DMS79 treated with DMSO at 0.1 percent for 48 hours (cell line): ENCODE results near the gene ODR4.
"Not testable (repeated sequence)": the region's sequence is repeated elsewhere in the genome, so short reads cannot be mapped to it uniquely, and the experiment has no call there.

Experiments used
- DNase-seq: peaks from one replicate; lab custom pipeline; 2025; lab: John Stamatoyannopoulos, UW

Gene ODR4

DNA sequence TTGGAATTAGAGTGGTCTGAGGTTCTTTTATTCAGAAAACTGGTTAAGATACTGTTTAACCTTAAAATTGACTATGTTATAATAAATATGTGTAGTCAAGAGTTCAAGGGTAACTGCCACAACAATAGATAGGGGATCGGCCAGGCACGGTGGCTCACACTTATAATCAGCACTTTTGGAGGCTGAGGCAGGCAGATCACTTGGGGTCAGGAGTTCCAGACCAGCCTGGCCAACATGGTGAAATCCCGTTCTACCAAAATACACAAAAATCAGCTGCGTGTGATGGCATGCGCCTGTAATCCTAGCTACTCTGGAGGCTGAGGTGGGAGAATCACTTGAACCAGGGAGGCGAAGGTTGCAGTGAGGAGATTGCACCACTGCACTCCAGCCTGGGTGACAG lies 45.8 kb downstream of the ODR4 start:
- no peak for DNase-seq

DNA sequence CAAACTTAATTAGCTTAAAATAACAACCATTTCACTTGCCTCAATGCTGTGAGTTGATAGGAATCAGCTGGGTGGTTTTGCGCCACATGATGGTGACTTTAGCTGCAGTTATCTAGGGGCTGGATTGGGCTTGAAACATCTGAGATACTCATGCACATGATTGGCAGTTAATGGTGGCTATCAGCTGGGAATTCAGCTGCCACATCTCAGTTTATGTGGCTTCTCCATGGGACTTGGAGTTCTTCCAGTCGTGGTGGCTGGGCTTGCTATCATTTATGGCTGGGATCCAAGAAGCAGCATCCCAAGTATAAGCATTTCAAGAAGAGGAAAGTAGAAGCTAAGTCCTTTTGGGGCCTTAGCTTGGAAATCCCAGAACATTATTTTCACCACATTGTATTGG lies 48.9 kb downstream of the ODR4 start:
- DNase-seq: no peak

DNA sequence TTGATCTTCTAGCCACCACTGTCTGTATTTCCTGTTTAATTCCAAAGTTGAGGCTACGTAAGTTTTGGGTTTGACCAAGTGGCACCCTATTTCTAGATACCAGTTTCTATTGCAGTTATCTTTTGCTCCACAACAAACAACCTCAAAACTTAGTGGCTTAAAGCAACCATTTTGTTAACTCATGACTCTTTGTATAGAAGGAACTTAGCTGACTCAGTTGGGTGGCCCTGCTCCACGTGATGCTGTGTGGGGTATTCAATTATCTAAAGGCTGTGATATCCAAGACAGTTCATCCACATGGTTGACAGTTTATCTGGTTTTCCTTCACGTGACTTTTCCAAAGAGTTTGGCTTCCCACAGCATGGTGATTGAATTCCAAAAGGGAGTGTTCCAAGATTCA lies 50.5 kb downstream of the ODR4 start:
- DNase-seq: no peak

DNA sequence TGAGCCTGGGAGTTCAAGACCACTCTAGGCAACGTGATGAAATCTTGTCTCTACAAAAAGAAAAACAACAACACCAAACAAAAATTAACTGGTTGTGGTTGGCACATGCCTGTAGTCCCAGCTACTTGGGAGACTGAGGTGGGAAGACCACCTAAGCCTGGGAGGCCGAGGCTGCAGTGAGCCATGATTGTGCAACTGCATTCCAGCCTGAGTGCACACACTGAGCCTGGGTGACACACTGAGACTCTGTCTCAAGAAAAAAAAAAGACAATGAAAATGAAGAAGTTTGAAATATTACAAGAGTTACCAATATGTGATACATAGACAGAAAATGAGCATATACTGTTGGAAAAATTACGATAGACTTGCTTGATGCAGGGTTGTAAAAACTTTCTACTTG lies 53.4 kb downstream of the ODR4 start:
- no peak for DNase-seq

GRCh38 chr1:186435336-186435735 lies 59.7 kb downstream of the ODR4 start:
- DNase-seq: no peak

GRCh38 chr1:186438567-186438966 lies 62.9 kb downstream of the ODR4 start:
- no peak for DNase-seq

DNA sequence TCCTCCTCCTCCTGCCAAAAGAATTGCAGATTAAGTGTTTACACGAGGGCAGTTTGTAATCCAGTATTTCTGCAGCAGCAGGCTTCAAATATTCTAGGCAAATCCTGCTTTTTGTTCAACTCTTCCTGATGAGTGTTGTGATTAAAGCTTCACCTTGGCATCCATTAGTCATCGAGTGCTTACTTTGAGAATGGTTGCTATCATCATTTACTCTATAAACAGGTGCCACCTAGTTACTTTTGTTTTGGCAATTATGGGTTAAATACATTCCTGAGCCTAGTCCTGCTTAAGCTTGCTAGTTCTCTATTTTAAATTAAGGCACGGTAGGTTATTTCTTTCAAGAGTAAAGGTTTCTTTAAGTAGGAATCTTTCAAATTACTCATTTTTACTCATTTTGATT lies 64.9 kb downstream of the ODR4 start:
- no peak for DNase-seq

DNA sequence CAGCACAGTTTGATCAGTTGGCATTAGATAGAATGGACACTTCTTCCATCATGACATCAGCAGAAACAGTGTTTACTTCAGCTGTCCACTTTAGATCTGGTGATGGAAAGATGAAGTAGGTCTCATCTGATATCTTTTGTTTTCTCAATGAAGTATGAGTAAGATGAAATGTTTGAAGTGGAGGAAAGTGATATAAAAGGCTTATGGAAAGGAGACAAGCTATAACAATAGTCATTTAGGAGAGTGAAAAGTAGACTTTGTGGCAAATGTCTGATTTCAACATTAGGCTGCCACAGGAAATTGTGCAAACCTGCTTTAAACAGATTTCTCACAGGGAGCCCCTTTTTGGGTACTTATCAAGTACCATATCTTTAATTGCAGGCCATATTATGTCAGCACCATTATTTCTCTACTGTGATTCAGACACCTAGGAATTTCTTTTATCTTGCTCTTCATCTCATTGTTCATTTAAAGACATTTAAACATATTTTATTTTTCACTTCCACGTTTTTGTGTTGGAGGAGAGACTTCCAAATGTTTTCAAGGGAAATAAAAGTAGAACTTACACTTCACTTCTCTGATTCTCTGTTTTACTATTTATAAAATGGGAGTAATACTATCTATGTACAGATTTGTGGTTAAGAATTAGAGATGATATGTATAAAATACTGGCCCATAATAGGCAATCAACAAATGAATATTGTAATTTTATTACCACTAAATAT lies 67.2 kb downstream of the ODR4 start:
- no peak for DNase-seq

DNA sequence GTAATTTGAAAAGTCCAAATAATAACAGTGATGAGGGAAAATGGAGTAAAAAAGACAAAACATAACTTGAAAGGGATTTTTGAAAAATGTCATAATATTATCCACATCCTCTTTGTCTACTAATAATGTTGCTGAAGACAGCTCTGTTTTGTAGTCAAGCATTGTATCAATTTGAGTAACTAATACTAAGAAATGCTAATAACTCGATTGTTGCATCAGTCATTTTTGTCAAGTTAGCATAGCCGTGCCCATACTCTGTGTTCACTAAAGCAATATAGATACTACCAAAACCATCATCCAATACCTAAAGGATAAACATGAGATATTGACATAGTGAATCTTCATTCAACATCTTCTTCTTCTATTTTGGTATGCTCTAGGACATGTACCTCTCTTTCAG lies 68.0 kb downstream of the ODR4 start:
- no peak for DNase-seq

DNA sequence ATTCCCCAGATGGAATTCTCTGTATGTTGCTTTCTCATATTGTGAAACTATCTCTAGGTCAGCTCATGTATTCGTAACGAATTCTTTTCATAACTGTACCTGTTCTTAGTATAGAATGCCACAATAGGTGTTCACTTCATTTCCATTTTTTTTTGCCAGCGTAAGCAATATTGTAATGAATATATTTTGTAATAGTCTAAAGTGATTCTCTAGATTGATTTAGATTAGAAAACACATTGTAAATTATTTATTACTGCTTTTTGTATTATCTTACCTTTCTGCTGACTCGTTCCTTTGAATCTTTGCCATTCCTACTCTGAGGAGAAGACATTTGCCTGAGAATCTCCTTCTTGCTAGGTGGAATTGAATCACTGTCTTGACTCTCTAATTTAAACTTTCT lies 70.5 kb downstream of the ODR4 start:
- DNase-seq: no peak

DNA sequence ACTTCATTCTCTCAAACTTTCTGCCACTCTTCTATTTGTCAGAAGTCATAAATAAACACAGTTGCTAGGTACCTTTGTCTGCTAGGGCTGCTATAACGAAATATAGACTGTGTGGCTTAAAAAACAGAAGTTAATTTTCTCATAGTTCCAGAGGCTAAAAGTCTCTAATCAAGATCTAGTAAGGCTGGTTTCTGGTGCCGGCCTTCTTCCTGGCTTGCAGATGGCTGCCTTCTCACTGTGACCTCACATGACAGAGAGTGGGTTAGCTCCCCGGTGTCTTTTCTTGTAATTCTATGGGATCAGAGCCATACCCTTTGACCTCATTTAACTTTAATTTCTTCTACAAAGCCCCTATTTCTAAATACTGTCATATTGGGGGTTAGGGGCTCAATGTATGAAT lies 79.3 kb downstream of the ODR4 start:
- no peak for DNase-seq

DNA sequence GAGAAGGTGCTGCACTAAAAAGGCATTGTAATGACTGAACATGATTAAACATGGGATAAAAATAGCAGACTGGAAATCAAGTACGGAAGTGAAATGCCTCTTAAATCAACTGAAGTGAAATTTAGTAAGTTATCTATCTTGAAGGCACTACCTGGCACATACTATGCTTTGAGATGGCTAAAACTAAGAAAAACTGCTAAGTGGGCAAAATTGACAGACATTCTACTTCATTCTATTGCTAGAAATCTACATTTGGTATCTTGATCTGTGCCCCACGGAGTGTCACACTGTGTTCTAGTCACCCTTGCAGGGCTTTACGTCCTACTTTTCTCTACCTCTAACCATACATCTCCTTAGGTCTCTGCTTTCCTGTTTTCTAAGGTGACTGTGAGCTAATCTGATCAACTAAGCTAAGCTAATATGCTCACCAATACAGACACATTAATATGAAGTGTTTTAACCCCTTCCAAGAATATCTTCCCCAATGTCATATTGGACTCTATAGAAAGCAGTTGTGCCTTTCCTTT lies 81.2 kb downstream of the ODR4 start:
- no peak for DNase-seq

DNA sequence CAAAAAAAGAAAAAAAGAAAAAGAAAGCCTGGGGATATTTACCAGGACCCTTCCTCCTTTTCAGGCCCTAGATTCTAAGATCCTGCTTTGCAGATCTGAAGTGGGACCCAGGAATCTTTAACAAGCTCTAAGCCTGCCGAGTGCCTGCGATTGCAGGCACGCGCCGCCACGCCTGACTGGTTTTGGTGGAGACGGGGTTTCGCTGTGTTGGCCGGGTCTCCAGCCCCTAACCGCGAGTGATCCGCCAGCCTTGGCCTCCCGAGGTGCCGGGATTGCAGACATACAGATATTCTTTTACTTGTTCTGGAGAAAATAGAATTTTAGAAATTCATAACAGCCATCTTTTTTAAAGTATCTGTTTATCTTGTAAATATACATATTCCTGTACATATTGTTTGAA lies 83.5 kb downstream of the ODR4 start:
- not testable (repeated sequence) for DNase-seq

DNA sequence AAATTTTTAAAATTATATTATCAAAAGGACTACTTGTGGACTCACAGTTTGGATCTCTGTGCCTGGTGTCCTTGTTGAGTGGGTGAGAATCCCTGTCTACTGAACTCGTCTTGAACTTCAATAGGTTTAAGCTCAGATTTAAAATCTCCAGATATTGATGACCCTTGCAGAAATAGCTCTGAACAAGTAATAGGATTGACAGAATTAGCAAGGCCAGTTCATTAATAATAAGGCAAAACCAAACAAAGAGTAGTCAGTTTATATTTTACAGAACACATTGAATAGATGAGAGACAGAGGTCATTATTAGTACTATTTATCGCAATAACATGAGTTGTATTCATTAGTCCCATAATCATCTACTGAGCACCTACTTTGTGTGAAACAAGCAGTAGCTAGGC lies 85.4 kb downstream of the ODR4 start, which contains the start of gene PDC:
Gene PDC, minus strand, starts transcription at position 101 of the 400 bp plus-strand sequence. CDS start 11,655 bp downstream, outside the sequence.
- DNase-seq: no peak

DNA sequence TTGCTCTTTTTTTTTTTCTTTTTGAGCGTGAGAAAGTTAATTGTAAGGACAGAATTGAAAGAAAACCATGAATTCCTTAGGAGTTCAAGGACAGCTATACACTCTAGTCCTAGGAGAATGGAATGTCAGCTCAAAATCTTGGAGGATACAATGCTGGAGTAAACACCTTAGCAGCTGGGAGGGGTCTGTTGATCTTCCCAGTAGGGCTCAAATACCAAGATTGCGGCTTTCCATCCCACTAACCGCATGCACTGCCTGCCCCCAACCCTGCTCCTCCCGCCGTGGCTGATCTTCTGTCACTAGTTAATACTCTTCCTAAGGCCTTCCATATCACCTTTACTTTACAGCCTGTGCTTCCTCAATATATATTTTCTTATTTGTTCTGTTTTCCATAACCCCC lies 87.9 kb downstream of the ODR4 start:
- no peak for DNase-seq

DNA sequence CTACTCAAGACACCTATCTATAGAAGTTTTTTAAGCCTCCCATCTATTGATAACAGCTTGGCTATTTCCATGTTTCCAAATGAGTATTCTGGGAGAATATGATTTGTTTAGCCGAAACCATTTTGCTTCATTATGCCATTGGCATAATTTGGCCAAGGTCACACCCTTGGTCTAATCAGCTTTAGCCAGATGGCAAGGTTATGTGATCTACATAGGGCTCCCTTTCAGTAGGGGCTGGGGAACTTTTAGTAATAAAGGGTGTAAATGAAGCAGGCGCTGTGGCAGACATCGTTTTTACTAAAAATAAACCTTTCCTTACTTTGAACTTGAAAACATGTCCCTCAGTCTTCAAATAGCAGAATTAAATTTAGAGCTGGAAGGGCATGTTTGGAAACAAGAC lies 88.3 kb downstream of the ODR4 start:
- no peak for DNase-seq

DNA sequence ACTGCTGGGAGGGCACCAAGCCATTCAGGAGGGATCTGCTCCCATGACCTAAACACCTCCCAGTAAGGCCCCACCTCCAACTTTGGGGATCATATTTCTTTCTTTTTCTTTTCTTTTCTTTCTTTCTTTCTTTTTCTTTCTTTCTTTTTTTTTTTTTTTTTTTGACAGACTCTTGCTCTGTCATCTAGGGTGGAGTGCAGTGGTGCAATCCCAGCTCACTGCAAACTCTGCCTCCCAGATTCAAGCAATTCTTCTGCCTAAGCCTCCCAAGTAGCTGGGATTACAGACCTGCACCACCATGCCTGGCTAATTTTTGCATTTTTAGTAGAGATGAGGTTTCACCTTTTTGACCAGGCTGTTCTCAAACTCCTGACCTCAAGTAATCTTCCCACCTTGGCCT lies 89.9 kb downstream of the ODR4 start:
- not testable (repeated sequence) for DNase-seq

GRCh38 chr1:186465946-186466345 lies 90.3 kb downstream of the ODR4 start:
- no peak for DNase-seq
